IgD-negative memory B cell (primary cell): ENCODE measurements around the gene ZSCAN20. TPM values are rescaled to one million over a fixed set of nuclear protein-coding genes. Genes with fewer than 3 reads are reported as not detected.
A peak's percentile ranks its signal among the peaks of the same experiment; 100 is the strongest.

ENCODE experiments used
- H3K27ac Mint-ChIP-seq, 3 donors: one replicate each; pipeline ENCODE4 v1.8.0; 2020 to 2022; ENCODE audit warnings: mild to moderate bottlenecking in 3 of 3, mixed read lengths in 3 of 3, moderate library complexity in 1 of 3
- H3K27me3 Mint-ChIP-seq: one replicate; pipeline ENCODE4 v1.8.0; 2021; ENCODE audit warnings: mixed read lengths
- H3K36me3 Mint-ChIP-seq: one replicate; pipeline ENCODE4 v1.8.0; 2020; ENCODE audit warnings: mild to moderate bottlenecking, mixed read lengths
- H3K4me1 Mint-ChIP-seq, 3 donors: one replicate each; pipeline ENCODE4 v1.8.0; 2020 to 2022; ENCODE audit warnings: mixed read lengths in 3 of 3, mild to moderate bottlenecking in 1 of 3
- H3K4me3 Mint-ChIP-seq, 4 donors: one replicate each; pipeline ENCODE4 v1.8.0; 2020 to 2022; ENCODE audit warnings: mild to moderate bottlenecking in 4 of 4, mixed read lengths in 4 of 4, moderate library complexity in 3 of 4
- H3K9me3 Mint-ChIP-seq, 3 donors: one replicate each; pipeline ENCODE4 v1.8.0; 2020 to 2021; ENCODE audit warnings: mixed read lengths in 3 of 3, mild to moderate bottlenecking in 1 of 3
- polyA plus RNA-seq: library from polyadenylated mRNA; unstranded; fragments of 300-500 nt; fragmentation: Illumina TruSeq; gene quantifications from one replicate; pipeline ENCODE4 v1.2.3, GENCODE V29; 2021

The ZSCAN20 gene
- polyA plus RNA-seq, 1 donor from 2014 or later: 0.45 TPM

GRCh38 chr1:33438364-33439160 is 33.9 kb upstream of the ZSCAN20 start:
- Mint-ChIP-seq H3K27ac (no peak overlapping the region), H3K27me3 (peaks cover 18% of the 10 kb centered on the region), H3K9me3 (no peaks in the 10 kb centered on the region), H3K36me3 (peaks cover 2% of the 10 kb centered on the region), H3K4me1 (no peaks in the 10 kb centered on the region), H3K4me3 (no peak overlapping the region)

- H3K9me3 Mint-ChIP-seq: no peaks in the 10 kb centered on the region
- no peaks in the 10 kb centered on the region for H3K4me1 Mint-ChIP-seq
- peak overlapping the region in 1 of 3 donors; percentile 33 for H3K27ac Mint-ChIP-seq
- H3K36me3 Mint-ChIP-seq: peaks cover 2% of the 10 kb centered on the region
- no peak overlapping the region for H3K4me3 Mint-ChIP-seq
- peaks cover 18% of the 10 kb centered on the region for H3K27me3 Mint-ChIP-seq
These were observed 32.8 kb upstream of the ZSCAN20 start for GRCh38 chr1:33439662-33440061.

GRCh38 chr1:33441088-33441745 is 31.2 kb upstream of the ZSCAN20 start:
- Mint-ChIP-seq H3K4me1 (no peaks in the 10 kb centered on the region), H3K27ac (no peak overlapping the region), H3K9me3 (no peaks in the 10 kb centered on the region), H3K36me3 (peaks cover 4% of the 10 kb centered on the region), H3K27me3 (peaks cover 20% of the 10 kb centered on the region), H3K4me3 (no peak overlapping the region)

GRCh38 chr1:33442141-33442540 is 30.3 kb upstream of the ZSCAN20 start:
- H3K4me3 Mint-ChIP-seq: no peak overlapping the region
- no peaks in the 10 kb centered on the region for H3K4me1 Mint-ChIP-seq
- peaks cover 3% of the 10 kb centered on the region for H3K36me3 Mint-ChIP-seq
- H3K9me3 Mint-ChIP-seq: no peaks in the 10 kb centered on the region
- no peak overlapping the region for H3K27ac Mint-ChIP-seq
- peaks cover 21% of the 10 kb centered on the region for H3K27me3 Mint-ChIP-seq

- Mint-ChIP-seq H3K4me1 (no peaks in the 10 kb centered on the region), H3K9me3 (no peaks in the 10 kb centered on the region), H3K27me3 (peaks cover 23% of the 10 kb centered on the region), H3K27ac (no peak overlapping the region), H3K4me3 (no peak overlapping the region), H3K36me3 (peaks cover 3% of the 10 kb centered on the region)
These were observed 29.3 kb upstream of the ZSCAN20 start for GRCh38 chr1:33443080-33443704.

- H3K4me3 Mint-ChIP-seq: no peak overlapping the region
- no peaks in the 10 kb centered on the region for H3K9me3 Mint-ChIP-seq
- peaks cover 23% of the 10 kb centered on the region for H3K27me3 Mint-ChIP-seq
- no peak overlapping the region for H3K27ac Mint-ChIP-seq
- no peaks in the 10 kb centered on the region for H3K4me1 Mint-ChIP-seq
- H3K36me3 Mint-ChIP-seq: peaks cover 3% of the 10 kb centered on the region
These were observed 28.7 kb upstream of the ZSCAN20 start for GRCh38 chr1:33443705-33444180.

GRCh38 chr1:33445108-33445507 is 27.3 kb upstream of the ZSCAN20 start:
- Mint-ChIP-seq H3K9me3 (no peaks in the 10 kb centered on the region), H3K27me3 (peaks cover 12% of the 10 kb centered on the region), H3K4me3 (no peak overlapping the region), H3K36me3 (peaks cover 3% of the 10 kb centered on the region), H3K27ac (no peak overlapping the region), H3K4me1 (no peaks in the 10 kb centered on the region)

GRCh38 chr1:33446590-33446989 is 25.9 kb upstream of the ZSCAN20 start:
- Mint-ChIP-seq H3K36me3 (peaks cover 3% of the 10 kb centered on the region), H3K27ac (no peak overlapping the region), H3K9me3 (no peaks in the 10 kb centered on the region), H3K27me3 (peaks cover 9% of the 10 kb centered on the region), H3K4me1 (no peaks in the 10 kb centered on the region), H3K4me3 (no peak overlapping the region)

GRCh38 chr1:33454646-33455282 is 17.7 kb upstream of the ZSCAN20 start:
- H3K27ac Mint-ChIP-seq: no peak overlapping the region
- no peak overlapping the region for H3K4me3 Mint-ChIP-seq
- H3K27me3 Mint-ChIP-seq: peaks cover 5% of the 10 kb centered on the region
- no peaks in the 10 kb centered on the region for H3K9me3 Mint-ChIP-seq
- H3K36me3 Mint-ChIP-seq: no peaks in the 10 kb centered on the region
- H3K4me1 Mint-ChIP-seq: peaks cover 7 to 11% (median 9%) of the 10 kb centered on the region in 3 donors

- Mint-ChIP-seq H3K4me1 (peaks cover 14 to 20% (median 16%) of the 10 kb centered on the region in 3 donors), H3K4me3 (peak overlapping the region in 3 of 4 donors; percentile 15 to 35 (median 33)), H3K27ac (peak overlapping the region in 1 of 3 donors; percentile 22), H3K36me3 (no peaks in the 10 kb centered on the region), H3K27me3 (peaks cover 5% of the 10 kb centered on the region), H3K9me3 (no peaks in the 10 kb centered on the region)
These were observed 16.6 kb upstream of the ZSCAN20 start for GRCh38 chr1:33455539-33456501.

- Mint-ChIP-seq H3K27me3 (peaks cover 5% of the 10 kb centered on the region), H3K9me3 (no peaks in the 10 kb centered on the region), H3K4me1 (peaks cover 21 to 27% (median 23%) of the 10 kb centered on the region in 3 donors), H3K4me3 (no peak overlapping the region), H3K27ac (no peak overlapping the region), H3K36me3 (no peaks in the 10 kb centered on the region)
These were observed 16.0 kb upstream of the ZSCAN20 start for GRCh38 chr1:33456502-33456886.

GRCh38 chr1:33459691-33460090 is 12.8 kb upstream of the ZSCAN20 start:
- Mint-ChIP-seq H3K36me3 (no peaks in the 10 kb centered on the region), H3K27me3 (no peaks in the 10 kb centered on the region), H3K27ac (peak overlapping the region in 1 of 3 donors; percentile 69), H3K9me3 (no peaks in the 10 kb centered on the region), H3K4me1 (peaks cover 22 to 33% (median 33%) of the 10 kb centered on the region in 3 donors), H3K4me3 (peak overlapping the region in 1 of 4 donors; percentile 50)

GRCh38 chr1:33460144-33460543 is 12.3 kb upstream of the ZSCAN20 start:
- Mint-ChIP-seq H3K4me1 (peaks cover 22 to 33% (median 33%) of the 10 kb centered on the region in 3 donors), H3K27me3 (no peaks in the 10 kb centered on the region), H3K4me3 (peak overlapping the region in 2 of 4 donors; percentile 44 to 50), H3K9me3 (no peaks in the 10 kb centered on the region), H3K27ac (peak overlapping the region in 1 of 3 donors; percentile 69), H3K36me3 (no peaks in the 10 kb centered on the region)
